Lower lobe of right lung (tissue), 2 donors: ENCODE data around the gene OR8K5. TPM values are rescaled to one million over a fixed set of nuclear protein-coding genes. Genes with fewer than 3 reads are reported as not detected.

ENCODE experiments used
- ATAC-seq, 2 donors: fragments of 200-7000 bp; cut with Tn5 transposase; one replicate each; pipeline ENCODE4 v1.9.1; 2020 to 2022; ENCODE audit warnings: mild to moderate bottlenecking in 2 of 2, moderate library complexity in 2 of 2
- DNase-seq: peaks from one replicate; pipeline ENCODE4 v3.0.0-alpha.2; 2020
- H3K27ac ChIP-seq: fragments of 200-600 bp; one replicate; pipeline ENCODE4 v1.8.0; 2022
- H3K27me3 ChIP-seq: fragments of 200-600 bp; one replicate; pipeline ENCODE4 v1.8.0; 2022; ENCODE audit warnings: low read depth
- H3K36me3 ChIP-seq: fragments of 200-600 bp; one replicate; pipeline ENCODE4 v1.8.0; 2022; ENCODE audit warnings: mild to moderate bottlenecking
- H3K4me1 ChIP-seq: fragments of 200-600 bp; one replicate; pipeline ENCODE4 v1.8.0; 2022
- H3K4me3 ChIP-seq: fragments of 200-600 bp; one replicate; pipeline ENCODE4 v1.8.0; 2022; ENCODE audit warnings: mild to moderate bottlenecking
- H3K9me3 ChIP-seq: fragments of 200-600 bp; one replicate; pipeline ENCODE4 v1.8.0; 2022
- CTCF ChIP-seq: fragments of 200-600 bp; IDR thresholded peaks from one replicate; pipeline ENCODE4 v1.8.0; 2022; ENCODE audit warnings: antibody characterized with exemption, mild to moderate bottlenecking
- intact Hi-C: fragments of 100-400 bp; cut with DNase I; formaldehyde crosslinking; loops from one replicate; pipeline ENCODE4 v1.11.0; 2022
- total RNA-seq: library from RNA; stranded (reverse); fragmentation: NEBNext Ultra II Directional; extraction: Animal tissue kit (Norgen Biotek cat#: 25700); gene quantifications from one replicate; pipeline ENCODE4 v1.2.1, GENCODE V29; 2021
- donor health status: DM: no; HTN: yes; CAD: no; lungs with severe emphysema.

OR8K5 gene
- total RNA-seq, 1 donor from 2014 or later: not detected

DNA sequence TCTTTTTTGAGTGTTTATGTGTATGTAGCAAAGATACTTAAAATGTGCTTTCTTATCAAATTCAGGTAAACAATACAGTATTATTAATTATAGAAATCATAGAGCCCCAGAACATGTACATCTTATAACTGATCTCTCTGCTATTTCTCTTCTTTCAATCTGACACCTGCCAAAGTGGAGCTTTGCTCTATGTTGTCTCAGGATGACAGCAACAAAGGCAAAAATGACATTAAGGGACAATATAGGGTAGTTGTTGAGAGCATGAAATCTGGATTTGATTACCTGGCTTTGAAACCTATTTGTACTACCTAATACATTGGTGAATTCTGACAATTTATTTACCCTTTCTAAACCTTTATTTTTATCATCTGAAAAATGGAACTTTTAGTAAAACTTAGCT lies 23.3 kb upstream of the OR8K5 start:
- Histone ChIP-seq H3K9me3 (peaks cover 6% of the 10 kb centered on the region), H3K27ac (no peak overlapping the region), H3K27me3 (no peaks in the 10 kb centered on the region), H3K4me3 (no peak overlapping the region), H3K4me1 (no peaks in the 10 kb centered on the region), H3K36me3 (no peaks in the 10 kb centered on the region)
- ATAC-seq (no peak), DNase-seq (no peak)
- TF ChIP-seq CTCF: no peak
- intact Hi-C loops: no loop called here

- no peaks in the 10 kb centered on the region for H3K36me3 ChIP-seq
- ATAC-seq (no peak), DNase-seq (no peak)
- H3K27ac ChIP-seq: no peak within 1 kb of the TSS
- no peaks in the 10 kb centered on the region for H3K27me3 ChIP-seq
- intact Hi-C loops: no loop called here
- H3K4me1 ChIP-seq: no peaks in the 10 kb centered on the region
- TF ChIP-seq CTCF: no peak
- H3K4me3 ChIP-seq: no peak within 1 kb of the TSS
- H3K9me3 ChIP-seq: peaks cover 6% of the 10 kb centered on the region
Measured at GRCh38 chr11:56176318-56176717, 16.2 kb upstream of the OR8K5 start, which contains the start of gene OR5J2. TSS of gene OR5J2 (plus strand) at chr11:56176618. CDS start at chr11:56176618, 0 bp downstream.

DNA sequence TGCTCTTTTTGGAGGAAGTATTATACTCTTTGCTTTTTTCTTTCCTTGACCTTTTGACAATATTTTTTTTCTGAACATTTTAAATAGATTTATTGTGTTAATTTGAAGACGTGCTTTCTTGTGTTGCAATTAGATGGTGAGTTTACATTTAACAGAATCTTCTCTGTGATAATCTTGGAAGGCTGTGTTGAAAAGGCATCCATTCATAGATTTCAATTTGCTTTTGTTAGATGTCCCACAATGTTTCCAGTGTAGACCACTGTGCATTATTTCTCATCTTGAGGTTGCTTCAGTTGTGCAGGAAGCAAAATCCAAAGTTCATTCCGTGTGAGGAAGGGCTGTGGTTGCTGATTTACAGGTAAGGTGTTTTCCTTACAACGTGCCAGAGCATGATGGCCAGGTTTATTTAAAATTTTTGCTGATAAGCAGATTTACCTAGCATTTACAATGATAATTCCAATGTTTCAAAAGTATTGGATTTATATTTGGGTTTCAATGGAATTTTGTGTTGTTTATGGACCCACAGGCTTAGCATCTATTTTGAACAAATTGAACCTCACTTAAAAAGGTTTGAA lies 12.2 kb upstream of the OR8K5 start:
- H3K9me3 ChIP-seq: no peaks in the 10 kb centered on the region
- no peaks in the 10 kb centered on the region for H3K4me1 ChIP-seq
- no peaks in the 10 kb centered on the region for H3K27me3 ChIP-seq
- DNase-seq: no peak
- no peak overlapping the region for H3K4me3 ChIP-seq
- no peak for TF ChIP-seq CTCF
- no peak for ATAC-seq
- intact Hi-C loops: no loop called here
- no peaks in the 10 kb centered on the region for H3K36me3 ChIP-seq
- H3K27ac ChIP-seq: no peak overlapping the region

GRCh38 chr11:56163804-56164203 lies 3.7 kb upstream of the OR8K5 start:
- TF ChIP-seq CTCF: no peak
- Histone ChIP-seq H3K27ac (no peak overlapping the region), H3K4me1 (no peaks in the 10 kb centered on the region), H3K36me3 (no peaks in the 10 kb centered on the region), H3K4me3 (no peak overlapping the region), H3K27me3 (no peaks in the 10 kb centered on the region), H3K9me3 (no peaks in the 10 kb centered on the region)
- DNase-seq (no peak), ATAC-seq (no peak)
- intact Hi-C loops: no loop called here

GRCh38 chr11:56152333-56152732 lies 7.8 kb downstream of the OR8K5 start:
- no peak overlapping the region for H3K4me3 ChIP-seq
- no peaks in the 10 kb centered on the region for H3K27me3 ChIP-seq
- peaks cover 6% of the 10 kb centered on the region for H3K9me3 ChIP-seq
- DNase-seq: no peak
- no peak overlapping the region for H3K27ac ChIP-seq
- no peak for ATAC-seq
- TF ChIP-seq CTCF: no peak
- intact Hi-C loops: no loop called here
- no peaks in the 10 kb centered on the region for H3K36me3 ChIP-seq
- no peaks in the 10 kb centered on the region for H3K4me1 ChIP-seq
